ENCODE measurements around the gene NR3C1.

GRCh38 chr5:143374496-143375217 lies 28.8 kb downstream of the NR3C1 start:
- TF ChIP-seq CTCF (IDR thresholded peaks at IDR 0.05; ENCODE audit: low read depth, low read length, poor library complexity, severe bottlenecking) = no peak
- no peak for TF ChIP-seq EZH2phosphoT487 (IDR thresholded peaks at IDR 0.05; ENCODE audit: borderline replicate concordance, low read length)
